WI38 (cell line): ENCODE results near the gene SLC39A13.

Experiments used
- H3K4me3 ChIP-seq: 2 replicates; pipeline ENCODE4 v1.5.1; 2011; ENCODE audit warnings: low read depth, mild to moderate bottlenecking, control low read depth, low read length
- TF ChIP-seq, protein P1 (sequence below): IDR thresholded peaks from 2 replicates; pipeline ENCODE4 v1.5.1; 2012; ENCODE audit warnings: low read depth, mild to moderate bottlenecking, control low read depth, low read length

SLC39A13 gene

DNA sequence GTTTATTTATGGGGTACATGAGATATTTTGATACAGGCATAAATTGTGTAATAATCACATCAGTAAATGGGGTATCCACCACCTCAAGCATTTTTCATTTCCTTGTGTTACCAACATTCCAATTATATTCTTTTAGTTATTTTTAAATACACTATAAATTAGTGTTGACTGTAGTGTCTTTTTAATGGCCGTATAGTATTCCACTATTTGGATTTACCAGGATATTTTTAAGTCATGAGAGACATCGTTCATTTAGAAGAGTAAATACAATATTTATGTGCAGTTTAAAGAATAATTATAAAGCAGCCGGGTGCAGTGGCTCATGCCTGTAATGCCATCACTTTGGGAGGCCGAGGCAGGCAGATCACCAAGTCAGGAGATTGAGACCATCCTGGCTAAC lies 23.9 kb upstream of the SLC39A13 start:
- TF ChIP-seq, protein P1, sequence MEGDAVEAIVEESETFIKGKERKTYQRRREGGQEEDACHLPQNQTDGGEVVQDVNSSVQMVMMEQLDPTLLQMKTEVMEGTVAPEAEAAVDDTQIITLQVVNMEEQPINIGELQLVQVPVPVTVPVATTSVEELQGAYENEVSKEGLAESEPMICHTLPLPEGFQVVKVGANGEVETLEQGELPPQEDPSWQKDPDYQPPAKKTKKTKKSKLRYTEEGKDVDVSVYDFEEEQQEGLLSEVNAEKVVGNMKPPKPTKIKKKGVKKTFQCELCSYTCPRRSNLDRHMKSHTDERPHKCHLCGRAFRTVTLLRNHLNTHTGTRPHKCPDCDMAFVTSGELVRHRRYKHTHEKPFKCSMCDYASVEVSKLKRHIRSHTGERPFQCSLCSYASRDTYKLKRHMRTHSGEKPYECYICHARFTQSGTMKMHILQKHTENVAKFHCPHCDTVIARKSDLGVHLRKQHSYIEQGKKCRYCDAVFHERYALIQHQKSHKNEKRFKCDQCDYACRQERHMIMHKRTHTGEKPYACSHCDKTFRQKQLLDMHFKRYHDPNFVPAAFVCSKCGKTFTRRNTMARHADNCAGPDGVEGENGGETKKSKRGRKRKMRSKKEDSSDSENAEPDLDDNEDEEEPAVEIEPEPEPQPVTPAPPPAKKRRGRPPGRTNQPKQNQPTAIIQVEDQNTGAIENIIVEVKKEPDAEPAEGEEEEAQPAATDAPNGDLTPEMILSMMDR, result no peak
- no peak overlapping the region for H3K4me3 ChIP-seq

DNA sequence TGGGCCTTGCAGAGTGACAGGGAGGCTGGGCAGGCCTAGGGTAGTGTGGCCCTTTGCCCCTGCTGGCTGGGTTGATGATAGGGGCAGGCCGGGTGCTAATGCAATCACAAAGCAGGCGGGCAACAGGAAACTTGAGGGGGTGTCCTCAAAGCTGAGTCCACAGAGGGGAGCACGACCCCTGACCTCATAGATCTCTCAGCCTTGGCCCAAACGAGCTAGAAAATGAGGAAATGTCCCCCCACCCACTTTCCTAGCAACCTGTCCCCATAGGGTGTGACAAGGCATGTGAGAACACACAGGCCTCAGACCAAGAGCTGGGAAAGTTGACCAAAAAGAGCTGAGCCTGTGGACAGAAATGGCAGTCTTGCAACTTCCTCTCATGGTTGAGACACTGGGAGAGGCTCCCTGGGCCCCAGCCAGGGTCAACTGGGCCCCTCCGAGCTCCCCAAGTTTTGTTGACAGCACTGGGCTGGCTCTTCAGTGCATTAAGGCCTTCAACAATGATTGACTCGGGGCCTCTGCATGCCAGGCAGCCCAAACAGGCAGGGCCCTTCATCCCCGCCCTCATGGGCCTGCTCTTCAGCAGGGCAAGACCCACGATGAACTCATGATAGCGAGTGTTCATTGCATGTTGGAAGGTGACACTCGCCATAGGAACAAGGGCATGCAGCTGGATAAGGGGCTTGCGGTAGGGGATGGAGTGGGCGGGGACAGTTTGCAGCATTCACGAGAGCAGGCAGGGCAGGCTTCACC lies 20.3 kb upstream of the SLC39A13 start:
- no peak overlapping the region for H3K4me3 ChIP-seq
- TF ChIP-seq, protein P1, result no peak

DNA sequence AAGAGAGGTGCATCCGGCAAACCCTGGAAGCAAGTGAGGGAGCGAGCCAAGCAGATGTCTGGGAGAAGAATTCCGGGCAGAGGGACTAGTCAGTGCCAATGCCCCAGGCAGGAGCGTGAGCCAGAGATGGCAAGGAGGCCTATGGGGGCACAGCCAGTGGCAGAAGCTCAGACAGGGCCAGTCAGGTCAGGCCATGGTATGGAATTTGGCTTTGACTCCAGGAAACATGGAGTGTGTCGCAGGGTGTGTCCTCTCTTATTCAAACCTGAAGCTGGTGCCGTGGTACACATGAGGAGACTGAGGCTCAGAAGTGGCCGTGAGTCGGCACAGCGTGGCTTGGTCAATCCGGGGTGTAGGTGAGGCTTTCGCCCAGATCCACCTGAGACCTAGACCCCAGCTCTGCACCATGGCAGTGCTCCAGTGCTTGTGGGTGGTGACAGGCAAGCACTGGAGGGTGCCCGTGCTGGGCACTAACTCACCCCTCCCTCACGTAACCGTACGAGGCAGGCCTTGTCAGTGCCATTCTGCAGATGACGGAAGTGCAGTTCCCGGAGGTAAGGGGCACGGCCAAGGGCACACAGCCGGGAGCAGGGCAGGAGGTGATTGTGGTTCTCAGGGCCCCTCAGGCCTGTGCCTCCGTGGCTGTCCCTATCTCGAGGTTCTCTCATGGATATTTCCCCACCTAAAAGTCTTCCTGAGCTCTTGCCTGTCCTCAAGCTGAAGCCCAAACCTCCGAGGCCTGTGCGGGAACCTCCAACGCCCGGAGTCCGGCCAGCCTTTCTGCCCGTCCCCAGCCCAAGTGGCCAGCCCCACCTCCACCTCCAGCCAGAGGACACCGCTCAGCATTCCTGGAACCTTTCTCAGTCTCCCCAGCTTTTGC lies 19.5 kb upstream of the SLC39A13 start:
- TF ChIP-seq, protein P1, result no peak
- no peak overlapping the region for H3K4me3 ChIP-seq

DNA sequence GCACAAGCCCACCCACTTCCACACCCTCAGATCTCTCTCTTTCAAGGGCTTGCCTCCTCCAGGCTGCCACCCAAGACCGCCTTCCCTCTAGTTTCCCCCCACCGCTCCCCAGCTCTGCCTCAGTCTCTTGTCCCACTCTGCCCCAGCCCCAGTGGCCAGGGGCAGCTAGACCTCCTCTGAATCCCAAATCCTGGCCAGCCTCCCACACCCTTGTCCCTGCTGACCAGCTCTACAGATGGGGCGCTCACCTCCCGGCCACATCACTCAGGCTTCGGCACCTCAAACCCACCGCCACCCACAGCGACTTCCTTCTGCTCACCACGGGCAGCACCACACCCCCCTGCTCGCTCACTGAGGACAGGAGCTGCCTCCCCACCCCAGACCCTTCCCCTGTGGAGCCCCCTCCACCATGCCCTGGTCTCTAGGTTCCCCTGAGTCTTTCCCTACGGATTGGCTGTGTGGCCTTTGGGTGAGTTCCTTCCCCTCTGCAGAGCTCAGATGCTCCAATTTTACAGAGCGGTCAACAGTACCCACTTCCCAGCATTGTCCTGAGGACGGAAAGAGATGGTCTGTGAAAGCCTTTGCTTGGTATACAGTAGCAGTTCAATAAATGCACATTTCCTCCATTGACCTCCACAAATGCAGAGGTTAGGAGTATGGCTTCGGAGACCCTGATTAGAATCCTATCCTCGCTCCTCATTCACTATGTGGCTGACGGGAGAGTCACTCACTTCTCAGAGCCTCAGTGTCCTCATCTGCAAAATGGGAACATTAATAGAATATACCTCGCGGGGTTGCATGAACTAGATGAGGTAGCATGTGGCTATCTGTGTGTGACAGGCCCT lies 18.6 kb upstream of the SLC39A13 start:
- TF ChIP-seq, protein P1, result no peak
- H3K4me3 ChIP-seq, result no peak overlapping the region

DNA sequence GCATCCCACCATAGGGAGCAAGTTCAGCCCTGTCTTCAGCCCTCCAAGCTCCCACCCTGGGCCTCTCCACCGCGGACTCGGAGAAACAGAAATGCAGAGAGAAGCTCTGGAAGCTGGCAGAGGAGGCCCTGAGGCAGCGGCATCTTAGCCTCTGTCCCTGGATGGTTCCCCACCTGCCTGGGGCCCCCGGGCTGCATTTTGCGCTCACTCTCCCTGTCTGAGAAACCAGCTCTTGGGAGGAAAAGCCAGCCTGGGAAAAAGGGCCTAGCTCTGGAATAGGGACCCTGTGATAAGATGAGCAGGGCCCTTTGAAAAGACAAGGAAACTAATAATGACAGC lies 18.0 kb upstream of the SLC39A13 start:
- TF ChIP-seq, protein P1, result no peak

DNA sequence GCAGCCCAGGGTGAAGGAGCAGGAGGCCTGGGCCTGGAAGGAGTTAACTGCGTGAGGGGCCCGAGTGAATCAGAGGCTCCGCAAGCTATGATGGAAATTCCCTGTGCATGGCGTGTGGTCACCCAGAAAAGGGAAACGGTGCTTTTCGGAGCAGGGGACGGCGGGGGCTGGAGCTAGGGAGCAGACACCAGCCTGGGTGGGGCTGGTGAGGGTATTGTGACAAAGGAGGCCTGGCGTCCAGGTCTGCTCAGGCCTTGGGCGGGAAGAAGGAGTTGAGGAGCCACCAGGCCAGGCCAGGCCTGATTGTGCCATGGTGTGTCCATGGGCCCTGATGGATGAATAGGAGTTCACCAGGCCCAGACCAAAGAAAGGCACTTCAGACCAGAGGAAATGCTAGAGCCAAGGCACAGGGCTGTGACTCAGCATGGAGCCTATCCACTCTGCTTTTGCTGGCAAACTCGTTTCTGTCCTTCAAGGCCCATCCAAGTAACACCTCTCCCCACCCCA lies 17.3 kb upstream of the SLC39A13 start:
- no peak overlapping the region for H3K4me3 ChIP-seq
- TF ChIP-seq, protein P1, result no peak

More for the DNA sequence above, 18.0 kb upstream of the SLC39A13 start:
- H3K4me3 ChIP-seq, result no peak overlapping the region
